ENCODE measurements around the gene TFR2. TPM values are rescaled to one million over a fixed set of nuclear protein-coding genes. Genes with fewer than 3 reads are reported as not detected.
A peak's percentile ranks its signal among the peaks of the same experiment; 100 is the strongest.

The TFR2 gene
- total and polyA plus RNA-seq, 2 of the 13 experiments (the other 11 are each of a cell fraction or from before 2014, with no cell fraction given): 36.9 to 64.2 TPM

DNA sequence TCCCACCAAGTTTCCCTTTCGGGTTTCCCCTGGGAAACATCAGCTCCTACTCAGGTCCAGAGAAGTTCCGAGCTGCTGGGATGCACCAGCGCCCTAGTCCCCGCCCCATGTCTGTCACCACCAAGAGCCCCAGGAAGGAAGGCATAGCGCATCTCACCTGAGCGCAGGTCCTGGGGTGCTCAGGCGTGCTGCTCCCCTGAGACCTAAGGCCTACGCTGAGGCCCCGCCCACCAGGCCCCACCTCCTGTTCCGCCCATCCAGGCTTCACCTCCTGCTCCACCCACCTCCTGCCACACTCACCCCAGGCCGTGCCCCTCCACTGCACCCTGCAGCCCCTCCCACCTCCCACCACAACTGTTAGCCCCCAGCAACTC lies 1.2 kb upstream of the TFR2 start (continued):
- TF ChIP-seq, protein P1, sequence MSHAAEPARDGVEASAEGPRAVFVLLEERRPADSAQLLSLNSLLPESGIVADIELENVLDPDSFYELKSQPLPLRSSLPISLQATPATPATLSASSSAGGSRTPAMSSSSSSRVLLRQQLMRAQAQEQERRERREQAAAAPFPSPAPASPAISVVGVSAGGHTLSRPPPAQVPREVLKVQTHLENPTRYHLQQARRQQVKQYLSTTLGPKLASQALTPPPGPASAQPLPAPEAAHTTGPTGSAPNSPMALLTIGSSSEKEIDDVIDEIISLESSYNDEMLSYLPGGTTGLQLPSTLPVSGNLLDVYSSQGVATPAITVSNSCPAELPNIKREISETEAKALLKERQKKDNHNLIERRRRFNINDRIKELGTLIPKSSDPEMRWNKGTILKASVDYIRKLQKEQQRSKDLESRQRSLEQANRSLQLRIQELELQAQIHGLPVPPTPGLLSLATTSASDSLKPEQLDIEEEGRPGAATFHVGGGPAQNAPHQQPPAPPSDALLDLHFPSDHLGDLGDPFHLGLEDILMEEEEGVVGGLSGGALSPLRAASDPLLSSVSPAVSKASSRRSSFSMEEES (CRISPR knock-in tag; IDR thresholded peaks at IDR 0.05): 0 out of 2 replicates have a peak, but pooled peaks have one; percentile 8
- TF ChIP-seq ZNF557 (CRISPR knock-in tag; IDR thresholded peaks at IDR 0.05) (no peak), KDM5B (CRISPR knock-in tag; IDR thresholded peaks at IDR 0.05; ENCODE audit: borderline replicate concordance) (no peak), RFXAP (CRISPR knock-in tag; IDR thresholded peaks at IDR 0.05; ENCODE audit: borderline replicate concordance) (peak; percentile 19; the same call in 1 of the 2 replicates), POLR2G (IDR thresholded peaks at IDR 0.05; ENCODE audit: low read depth, low read length) (peak; percentile 47; the same call in 1 of the 2 replicates), MIXL1 (CRISPR knock-in tag; IDR thresholded peaks at IDR 0.05) (0 out of 2 replicates have a peak, but pooled peaks have one; percentile 17), ZNF720 (CRISPR knock-in tag; IDR thresholded peaks at IDR 0.05) (no peak), GTF3A (CRISPR knock-in tag; conservative IDR thresholded peaks at IDR 0.05) (no peak), ZFX (CRISPR knock-in tag; IDR thresholded peaks at IDR 0.05; ENCODE audit: low read depth) (peak; percentile 71; the same call in 1 of the 2 replicates), ZNF841 (CRISPR knock-in tag; IDR thresholded peaks at IDR 0.05; ENCODE audit: borderline replicate concordance) (no peak), ZNF367 (CRISPR knock-in tag; IDR thresholded peaks at IDR 0.05; ENCODE audit: borderline replicate concordance) (no peak), SP5 (CRISPR knock-in tag; IDR thresholded peaks at IDR 0.05; ENCODE audit: borderline replicate concordance, low read depth) (peak; percentile 62; the same call in 1 of the 2 replicates), HOXA7 (CRISPR knock-in tag; IDR thresholded peaks at IDR 0.05) (no peak), HOXA3 (CRISPR knock-in tag; IDR thresholded peaks at IDR 0.05) (peak; percentile 34; the same call in 1 of the 2 replicates)
- TF ChIP-seq, protein P2, sequence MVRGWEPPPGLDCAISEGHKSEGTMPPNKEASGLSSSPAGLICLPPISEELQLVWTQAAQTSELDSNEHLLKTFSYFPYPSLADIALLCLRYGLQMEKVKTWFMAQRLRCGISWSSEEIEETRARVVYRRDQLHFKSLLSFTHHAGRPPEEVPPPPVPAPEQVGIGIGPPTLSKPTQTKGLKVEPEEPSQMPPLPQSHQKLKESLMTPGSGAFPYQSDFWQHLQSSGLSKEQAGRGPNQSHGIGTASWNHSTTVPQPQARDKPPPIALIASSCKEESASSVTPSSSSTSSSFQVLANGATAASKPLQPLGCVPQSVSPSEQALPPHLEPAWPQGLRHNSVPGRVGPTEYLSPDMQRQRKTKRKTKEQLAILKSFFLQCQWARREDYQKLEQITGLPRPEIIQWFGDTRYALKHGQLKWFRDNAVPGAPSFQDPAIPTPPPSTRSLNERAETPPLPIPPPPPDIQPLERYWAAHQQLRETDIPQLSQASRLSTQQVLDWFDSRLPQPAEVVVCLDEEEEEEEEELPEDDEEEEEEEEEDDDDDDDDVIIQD (CRISPR knock-in tag; IDR thresholded peaks at IDR 0.05; ENCODE audit: low read depth): peak; percentile 54; the same call in 1 of the 2 replicates
- TF ChIP-seq, protein P3, sequence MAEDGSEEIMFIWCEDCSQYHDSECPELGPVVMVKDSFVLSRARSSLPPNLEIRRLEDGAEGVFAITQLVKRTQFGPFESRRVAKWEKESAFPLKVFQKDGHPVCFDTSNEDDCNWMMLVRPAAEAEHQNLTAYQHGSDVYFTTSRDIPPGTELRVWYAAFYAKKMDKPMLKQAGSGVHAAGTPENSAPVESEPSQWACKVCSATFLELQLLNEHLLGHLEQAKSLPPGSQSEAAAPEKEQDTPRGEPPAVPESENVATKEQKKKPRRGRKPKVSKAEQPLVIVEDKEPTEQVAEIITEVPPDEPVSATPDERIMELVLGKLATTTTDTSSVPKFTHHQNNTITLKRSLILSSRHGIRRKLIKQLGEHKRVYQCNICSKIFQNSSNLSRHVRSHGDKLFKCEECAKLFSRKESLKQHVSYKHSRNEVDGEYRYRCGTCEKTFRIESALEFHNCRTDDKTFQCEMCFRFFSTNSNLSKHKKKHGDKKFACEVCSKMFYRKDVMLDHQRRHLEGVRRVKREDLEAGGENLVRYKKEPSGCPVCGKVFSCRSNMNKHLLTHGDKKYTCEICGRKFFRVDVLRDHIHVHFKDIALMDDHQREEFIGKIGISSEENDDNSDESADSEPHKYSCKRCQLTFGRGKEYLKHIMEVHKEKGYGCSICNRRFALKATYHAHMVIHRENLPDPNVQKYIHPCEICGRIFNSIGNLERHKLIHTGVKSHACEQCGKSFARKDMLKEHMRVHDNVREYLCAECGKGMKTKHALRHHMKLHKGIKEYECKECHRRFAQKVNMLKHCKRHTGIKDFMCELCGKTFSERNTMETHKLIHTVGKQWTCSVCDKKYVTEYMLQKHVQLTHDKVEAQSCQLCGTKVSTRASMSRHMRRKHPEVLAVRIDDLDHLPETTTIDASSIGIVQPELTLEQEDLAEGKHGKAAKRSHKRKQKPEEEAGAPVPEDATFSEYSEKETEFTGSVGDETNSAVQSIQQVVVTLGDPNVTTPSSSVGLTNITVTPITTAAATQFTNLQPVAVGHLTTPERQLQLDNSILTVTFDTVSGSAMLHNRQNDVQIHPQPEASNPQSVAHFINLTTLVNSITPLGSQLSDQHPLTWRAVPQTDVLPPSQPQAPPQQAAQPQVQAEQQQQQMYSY (CRISPR knock-in tag; IDR thresholded peaks at IDR 0.05): no peak
- TF ChIP-seq, protein P4, sequence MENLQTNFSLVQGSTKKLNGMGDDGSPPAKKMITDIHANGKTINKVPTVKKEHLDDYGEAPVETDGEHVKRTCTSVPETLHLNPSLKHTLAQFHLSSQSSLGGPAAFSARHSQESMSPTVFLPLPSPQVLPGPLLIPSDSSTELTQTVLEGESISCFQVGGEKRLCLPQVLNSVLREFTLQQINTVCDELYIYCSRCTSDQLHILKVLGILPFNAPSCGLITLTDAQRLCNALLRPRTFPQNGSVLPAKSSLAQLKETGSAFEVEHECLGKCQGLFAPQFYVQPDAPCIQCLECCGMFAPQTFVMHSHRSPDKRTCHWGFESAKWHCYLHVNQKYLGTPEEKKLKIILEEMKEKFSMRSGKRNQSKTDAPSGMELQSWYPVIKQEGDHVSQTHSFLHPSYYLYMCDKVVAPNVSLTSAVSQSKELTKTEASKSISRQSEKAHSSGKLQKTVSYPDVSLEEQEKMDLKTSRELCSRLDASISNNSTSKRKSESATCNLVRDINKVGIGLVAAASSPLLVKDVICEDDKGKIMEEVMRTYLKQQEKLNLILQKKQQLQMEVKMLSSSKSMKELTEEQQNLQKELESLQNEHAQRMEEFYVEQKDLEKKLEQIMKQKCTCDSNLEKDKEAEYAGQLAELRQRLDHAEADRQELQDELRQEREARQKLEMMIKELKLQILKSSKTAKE (CRISPR knock-in tag; IDR thresholded peaks at IDR 0.05; ENCODE audit: borderline replicate concordance): no peak
- TF ChIP-seq, protein P5, sequence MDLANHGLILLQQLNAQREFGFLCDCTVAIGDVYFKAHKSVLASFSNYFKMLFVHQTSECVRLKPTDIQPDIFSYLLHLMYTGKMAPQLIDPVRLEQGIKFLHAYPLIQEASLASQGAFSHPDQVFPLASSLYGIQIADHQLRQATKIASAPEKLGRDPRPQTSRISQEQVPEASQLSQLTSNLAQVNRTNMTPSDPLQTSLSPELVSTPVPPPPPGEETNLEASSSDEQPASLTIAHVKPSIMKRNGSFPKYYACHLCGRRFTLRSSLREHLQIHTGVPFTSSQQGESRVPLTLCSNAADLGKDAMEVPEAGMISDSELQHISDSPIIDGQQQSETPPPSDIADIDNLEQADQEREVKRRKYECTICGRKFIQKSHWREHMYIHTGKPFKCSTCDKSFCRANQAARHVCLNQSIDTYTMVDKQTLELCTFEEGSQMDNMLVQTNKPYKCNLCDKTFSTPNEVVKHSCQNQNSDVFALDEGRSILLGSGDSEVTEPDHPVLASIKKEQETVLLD (CRISPR knock-in tag; IDR thresholded peaks at IDR 0.05; ENCODE audit: low read depth): no peak
